Measurements from ENCODE around the gene KDM6A.

The KDM6A gene

DNA sequence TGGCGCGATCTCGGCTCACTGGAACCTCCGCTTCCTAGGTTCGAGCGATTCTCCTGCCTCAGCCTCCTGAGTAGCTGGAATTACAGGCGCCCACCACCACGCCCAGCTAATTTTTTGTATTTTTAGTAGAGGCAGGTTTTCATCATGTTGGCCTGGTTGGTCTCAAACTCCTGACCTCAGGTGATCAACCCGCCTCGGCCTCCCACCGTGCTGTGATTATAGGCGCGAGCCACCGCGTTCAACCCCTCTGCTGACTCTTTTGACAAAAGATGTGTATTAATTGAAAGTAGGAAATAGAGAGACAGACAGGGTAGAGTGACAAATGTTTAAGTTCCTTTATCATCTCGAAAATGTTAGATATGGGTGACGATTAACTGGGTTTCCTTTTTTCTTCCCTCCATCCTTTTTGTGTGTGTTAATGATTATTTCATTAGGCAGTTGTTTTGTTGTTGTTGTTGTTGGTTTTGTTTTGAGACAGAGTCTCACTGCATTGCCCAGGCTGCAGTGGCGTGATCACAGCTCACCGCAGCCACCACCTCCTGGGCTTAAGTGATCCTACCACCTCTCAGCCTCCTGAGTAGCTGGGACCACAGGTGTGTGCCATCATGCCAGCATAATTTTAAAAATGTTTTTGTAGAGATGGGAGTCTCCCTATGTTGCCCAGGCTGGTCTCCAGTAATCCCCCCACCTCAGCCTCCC, 79.5 kb downstream of the KDM6A start:
- no peak overlapping the region for H3K27ac ChIP-seq (ENCODE audit: low read depth, low read length)
- H3K4me1 ChIP-seq (ENCODE audit: control insufficient read depth in 5 of 5, insufficient read depth in 5 of 5, low read length in 5 of 5), result peaks cover 0 to 29% (median 10%) of the 10 kb centered on the region in 5 donors
- no peaks in the 10 kb centered on the region for H3K9me3 ChIP-seq (ENCODE audit: control insufficient read depth in 5 of 5, low read length in 5 of 5)
- H3K9ac ChIP-seq (ENCODE audit: low read length in 5 of 5), result no peak overlapping the region
- no peak overlapping the region for H3K4me3 ChIP-seq (ENCODE audit: low read depth in 1 of 5, low read length in 5 of 5)
- H3K27me3 ChIP-seq (ENCODE audit: control insufficient read depth in 5 of 5, insufficient read depth in 4 of 5, low read length in 5 of 5), result no peaks in the 10 kb centered on the region
- H3K36me3 ChIP-seq (ENCODE audit: control insufficient read depth in 5 of 5, insufficient read depth in 5 of 5, low read length in 5 of 5), result no peaks in the 10 kb centered on the region

DNA sequence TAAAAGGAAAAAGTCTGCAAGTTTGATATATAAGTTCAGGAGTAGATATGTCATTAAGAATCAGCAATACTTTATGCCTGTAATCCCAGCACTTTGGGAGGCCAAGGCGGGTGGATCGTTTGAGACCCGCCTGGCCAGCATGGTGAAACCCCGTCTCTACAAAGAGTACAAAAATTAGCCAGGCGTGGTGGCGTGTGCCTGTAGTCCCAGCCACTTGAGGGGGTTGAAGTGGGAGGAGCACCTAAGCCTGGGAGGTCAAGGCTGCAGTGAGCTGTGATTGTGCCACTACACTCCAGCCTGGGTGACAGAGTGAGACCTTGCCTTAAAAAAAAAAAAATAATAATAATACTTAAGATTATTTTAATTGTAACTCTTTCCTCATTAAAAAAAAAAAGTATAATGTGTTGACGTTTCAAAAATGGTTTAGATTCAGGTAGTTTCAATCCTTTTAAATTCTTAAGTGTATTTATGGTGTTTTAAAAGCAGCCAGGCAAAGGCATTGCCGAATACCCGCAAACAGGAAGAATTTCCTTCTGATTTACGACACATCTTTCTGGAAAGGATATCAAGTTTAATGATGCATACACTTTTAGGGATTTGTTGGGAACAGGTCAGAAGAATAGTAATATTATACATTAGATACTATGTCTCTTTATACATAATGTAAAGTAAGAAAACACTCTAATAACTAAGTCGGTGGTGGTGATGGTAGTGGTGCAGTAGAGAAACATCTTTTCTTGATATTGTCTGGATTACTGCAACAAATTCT, 80.9 kb downstream of the KDM6A start:
- H3K27ac ChIP-seq (ENCODE audit: low read depth, low read length), result no peak overlapping the region
- H3K9ac ChIP-seq (ENCODE audit: low read length in 5 of 5), result no peak overlapping the region
- no peaks in the 10 kb centered on the region for H3K36me3 ChIP-seq (ENCODE audit: control insufficient read depth in 5 of 5, insufficient read depth in 5 of 5, low read length in 5 of 5)
- no peaks in the 10 kb centered on the region for H3K9me3 ChIP-seq (ENCODE audit: control insufficient read depth in 5 of 5, low read length in 5 of 5)
- H3K27me3 ChIP-seq (ENCODE audit: control insufficient read depth in 5 of 5, insufficient read depth in 4 of 5, low read length in 5 of 5), result no peaks in the 10 kb centered on the region
- H3K4me1 ChIP-seq (ENCODE audit: control insufficient read depth in 5 of 5, insufficient read depth in 5 of 5, low read length in 5 of 5), result peaks cover 0 to 29% (median 10%) of the 10 kb centered on the region in 5 donors
- no peak overlapping the region for H3K4me3 ChIP-seq (ENCODE audit: low read depth in 1 of 5, low read length in 5 of 5)

DNA sequence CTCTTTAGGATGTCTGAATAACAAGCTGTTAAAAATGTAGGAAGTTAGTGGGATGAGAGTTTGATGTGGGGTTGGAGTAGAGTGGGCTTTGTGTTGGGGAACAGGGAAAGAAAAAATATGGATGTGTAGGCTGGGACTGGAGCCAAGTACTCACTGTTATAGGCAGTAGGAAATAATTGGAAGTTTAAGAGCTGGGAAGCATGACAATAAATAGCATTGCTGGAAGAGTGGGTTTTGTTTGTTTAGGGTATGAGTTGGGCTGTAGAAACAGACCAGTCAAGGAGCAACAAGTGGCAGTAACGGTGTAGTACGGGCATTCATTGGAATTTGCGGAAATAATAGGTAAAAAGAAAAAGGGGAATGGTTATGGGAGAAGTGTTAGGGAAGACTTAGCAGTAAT, 81.6 kb downstream of the KDM6A start:
- H3K4me1 ChIP-seq (ENCODE audit: control insufficient read depth in 5 of 5, insufficient read depth in 5 of 5, low read length in 5 of 5), result peaks cover 0 to 29% (median 10%) of the 10 kb centered on the region in 5 donors
- no peak overlapping the region for H3K27ac ChIP-seq (ENCODE audit: low read depth, low read length)
- no peaks in the 10 kb centered on the region for H3K36me3 ChIP-seq (ENCODE audit: control insufficient read depth in 5 of 5, insufficient read depth in 5 of 5, low read length in 5 of 5)
- no peaks in the 10 kb centered on the region for H3K9me3 ChIP-seq (ENCODE audit: control insufficient read depth in 5 of 5, low read length in 5 of 5)
- no peak overlapping the region for H3K4me3 ChIP-seq (ENCODE audit: low read depth in 1 of 5, low read length in 5 of 5)
- no peaks in the 10 kb centered on the region for H3K27me3 ChIP-seq (ENCODE audit: control insufficient read depth in 5 of 5, insufficient read depth in 4 of 5, low read length in 5 of 5)
- H3K9ac ChIP-seq (ENCODE audit: low read length in 5 of 5), result no peak overlapping the region

DNA sequence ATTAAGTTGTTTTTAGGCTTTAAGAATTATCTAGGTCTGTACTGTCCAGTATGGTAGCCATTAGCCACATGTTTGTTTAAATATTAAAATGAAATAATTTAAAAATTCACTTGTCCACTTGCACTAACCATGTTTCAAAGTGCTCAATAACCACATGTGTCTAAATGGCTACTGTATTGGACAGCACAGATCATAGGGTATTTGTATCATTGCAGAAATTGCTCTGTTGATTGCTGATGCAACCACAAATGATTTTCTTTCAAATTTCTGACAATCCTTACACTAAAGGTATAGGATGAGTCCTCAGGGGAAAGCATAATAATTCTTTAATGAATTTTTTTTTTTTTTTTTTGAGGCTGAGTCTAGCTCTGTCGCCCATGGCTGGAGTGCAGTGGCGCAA, 84.9 kb downstream of the KDM6A start:
- Histone ChIP-seq H3K27me3 (ENCODE audit: control insufficient read depth in 5 of 5, insufficient read depth in 4 of 5, low read length in 5 of 5) (no peaks in the 10 kb centered on the region), H3K27ac (ENCODE audit: low read depth, low read length) (no peak overlapping the region), H3K36me3 (ENCODE audit: control insufficient read depth in 5 of 5, insufficient read depth in 5 of 5, low read length in 5 of 5) (no peaks in the 10 kb centered on the region), H3K4me3 (ENCODE audit: low read depth in 1 of 5, low read length in 5 of 5) (no peak overlapping the region), H3K4me1 (ENCODE audit: control insufficient read depth in 5 of 5, insufficient read depth in 5 of 5, low read length in 5 of 5) (peaks cover 0 to 15% (median 3%) of the 10 kb centered on the region in 5 donors), H3K9ac (ENCODE audit: low read length in 5 of 5) (no peak overlapping the region), H3K9me3 (ENCODE audit: control insufficient read depth in 5 of 5, low read length in 5 of 5) (no peaks in the 10 kb centered on the region)

DNA sequence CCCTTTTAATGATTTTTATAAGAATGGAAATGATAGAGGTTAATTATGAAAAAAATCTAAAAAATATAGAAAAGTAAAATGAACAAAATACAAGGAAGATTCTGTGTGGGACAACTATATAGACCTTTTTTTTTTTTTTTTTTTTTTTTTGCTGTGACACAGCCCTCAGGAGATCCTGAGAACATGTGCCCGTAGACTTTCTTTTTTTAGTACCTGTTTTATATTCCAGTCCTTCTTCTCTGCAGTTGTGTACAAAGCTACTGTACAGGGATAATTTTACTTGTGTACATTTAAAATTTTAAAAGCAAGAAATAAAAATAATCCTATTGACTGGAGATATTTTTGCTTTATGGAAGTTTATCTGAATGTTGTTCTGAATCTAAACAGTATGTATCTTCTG, 85.5 kb downstream of the KDM6A start:
- Histone ChIP-seq H3K4me3 (ENCODE audit: low read depth in 1 of 5, low read length in 5 of 5) (no peak overlapping the region), H3K9me3 (ENCODE audit: control insufficient read depth in 5 of 5, low read length in 5 of 5) (no peaks in the 10 kb centered on the region), H3K9ac (ENCODE audit: low read length in 5 of 5) (no peak overlapping the region), H3K27ac (ENCODE audit: low read depth, low read length) (no peak overlapping the region), H3K4me1 (ENCODE audit: control insufficient read depth in 5 of 5, insufficient read depth in 5 of 5, low read length in 5 of 5) (peaks cover 0 to 15% (median 3%) of the 10 kb centered on the region in 5 donors), H3K36me3 (ENCODE audit: control insufficient read depth in 5 of 5, insufficient read depth in 5 of 5, low read length in 5 of 5) (peaks cover 0 to 6% (median under 1%) of the 10 kb centered on the region in 5 donors), H3K27me3 (ENCODE audit: control insufficient read depth in 5 of 5, insufficient read depth in 4 of 5, low read length in 5 of 5) (no peaks in the 10 kb centered on the region)

DNA sequence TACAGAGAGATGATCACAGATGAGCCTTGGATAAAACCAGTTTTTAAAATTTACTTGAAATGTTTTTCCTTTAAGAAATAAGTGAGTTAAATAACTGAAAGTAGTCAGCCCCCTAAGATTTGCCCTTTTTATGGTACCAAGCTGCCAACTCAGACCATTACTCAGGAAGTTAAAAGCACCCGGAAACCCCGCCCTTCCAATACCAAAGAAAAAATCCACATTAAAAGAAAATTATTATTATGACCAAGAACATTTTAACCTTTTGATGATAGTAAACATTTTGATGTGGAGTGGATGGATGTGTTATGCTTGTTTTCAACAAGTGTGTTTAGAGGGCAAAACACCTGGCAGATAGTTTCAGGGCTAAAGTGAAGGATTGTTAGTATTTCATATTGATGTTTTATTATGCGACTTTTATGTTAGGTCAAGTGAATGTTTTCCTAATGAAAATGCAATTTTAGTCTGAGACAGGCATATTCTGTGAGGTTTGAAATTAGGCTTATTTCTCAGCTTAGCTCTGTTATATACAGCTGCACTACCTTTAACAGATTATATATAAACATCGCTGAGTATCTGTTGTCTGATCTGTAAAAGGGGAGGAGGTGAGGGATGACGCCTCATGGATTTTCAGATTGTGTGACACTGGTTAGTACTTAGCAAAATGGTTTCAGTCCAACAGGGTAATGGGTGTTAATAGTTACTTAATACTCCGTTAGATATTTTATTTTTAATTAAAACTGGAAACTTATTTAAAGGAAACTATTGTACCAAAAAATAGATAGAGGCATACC, 89.0 kb downstream of the KDM6A start:
- Histone ChIP-seq H3K9me3 (ENCODE audit: control insufficient read depth in 5 of 5, low read length in 5 of 5) (no peaks in the 10 kb centered on the region), H3K4me3 (ENCODE audit: low read depth in 1 of 5, low read length in 5 of 5) (no peak overlapping the region), H3K27ac (ENCODE audit: low read depth, low read length) (no peak overlapping the region), H3K4me1 (ENCODE audit: control insufficient read depth in 5 of 5, insufficient read depth in 5 of 5, low read length in 5 of 5) (peaks cover 0 to 8% (median 0%) of the 10 kb centered on the region in 5 donors), H3K9ac (ENCODE audit: low read length in 5 of 5) (no peak overlapping the region), H3K27me3 (ENCODE audit: control insufficient read depth in 5 of 5, insufficient read depth in 4 of 5, low read length in 5 of 5) (no peaks in the 10 kb centered on the region), H3K36me3 (ENCODE audit: control insufficient read depth in 5 of 5, insufficient read depth in 5 of 5, low read length in 5 of 5) (peaks cover 0 to 12% (median 10%) of the 10 kb centered on the region in 5 donors)

DNA sequence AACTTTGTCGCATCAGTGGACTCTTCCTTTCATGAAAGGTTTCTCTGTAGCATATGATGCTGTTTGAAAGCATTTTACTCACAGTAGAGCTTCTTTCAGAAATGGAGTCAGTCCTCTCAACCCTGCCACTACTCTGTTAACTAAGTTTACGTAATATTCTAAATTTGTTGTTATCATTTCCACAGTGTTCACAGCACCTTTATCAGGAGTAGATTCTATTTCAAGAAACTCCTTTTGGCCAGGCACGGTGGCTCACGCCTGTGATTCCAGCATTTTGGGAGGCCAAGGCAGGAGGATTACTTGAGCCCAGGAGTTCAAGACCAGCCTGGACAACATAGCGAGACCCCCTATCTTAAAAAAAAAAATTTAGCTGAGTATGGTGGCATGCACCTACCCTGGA, 90.0 kb downstream of the KDM6A start:
- no peak overlapping the region for H3K27ac ChIP-seq (ENCODE audit: low read depth, low read length)
- peaks cover 0 to 8% (median 0%) of the 10 kb centered on the region in 5 donors for H3K4me1 ChIP-seq (ENCODE audit: control insufficient read depth in 5 of 5, insufficient read depth in 5 of 5, low read length in 5 of 5)

DNA sequence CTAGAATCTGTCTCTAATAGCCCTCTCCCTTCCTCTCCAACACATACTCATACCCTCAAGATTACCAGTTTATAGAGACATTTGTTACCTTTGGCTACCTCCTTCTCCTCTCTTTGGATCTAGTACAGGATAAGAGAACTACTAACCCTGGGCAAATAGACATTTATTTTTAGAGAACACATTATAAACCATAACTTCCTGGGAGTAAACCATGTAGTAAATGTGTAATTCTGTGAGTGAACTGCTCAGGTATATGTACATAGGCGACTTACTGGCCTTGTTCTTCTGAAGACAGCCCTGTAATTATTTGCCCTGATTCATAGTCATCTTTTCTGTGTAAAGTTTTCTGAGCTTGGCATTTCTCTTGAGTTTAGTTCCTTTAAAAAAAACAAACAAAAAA, 94.2 kb downstream of the KDM6A start:
- no peak overlapping the region for H3K27ac ChIP-seq (ENCODE audit: low read depth, low read length)

More for the DNA sequence above, 90.0 kb downstream of the KDM6A start:
- no peak overlapping the region for H3K4me3 ChIP-seq (ENCODE audit: low read depth in 1 of 5, low read length in 5 of 5)
- no peak overlapping the region for H3K9ac ChIP-seq (ENCODE audit: low read length in 5 of 5)
- no peaks in the 10 kb centered on the region for H3K27me3 ChIP-seq (ENCODE audit: control insufficient read depth in 5 of 5, insufficient read depth in 4 of 5, low read length in 5 of 5)
- peaks cover 0 to 12% (median 10%) of the 10 kb centered on the region in 5 donors for H3K36me3 ChIP-seq (ENCODE audit: control insufficient read depth in 5 of 5, insufficient read depth in 5 of 5, low read length in 5 of 5)
- H3K9me3 ChIP-seq (ENCODE audit: control insufficient read depth in 5 of 5, low read length in 5 of 5), result no peaks in the 10 kb centered on the region

DNA sequence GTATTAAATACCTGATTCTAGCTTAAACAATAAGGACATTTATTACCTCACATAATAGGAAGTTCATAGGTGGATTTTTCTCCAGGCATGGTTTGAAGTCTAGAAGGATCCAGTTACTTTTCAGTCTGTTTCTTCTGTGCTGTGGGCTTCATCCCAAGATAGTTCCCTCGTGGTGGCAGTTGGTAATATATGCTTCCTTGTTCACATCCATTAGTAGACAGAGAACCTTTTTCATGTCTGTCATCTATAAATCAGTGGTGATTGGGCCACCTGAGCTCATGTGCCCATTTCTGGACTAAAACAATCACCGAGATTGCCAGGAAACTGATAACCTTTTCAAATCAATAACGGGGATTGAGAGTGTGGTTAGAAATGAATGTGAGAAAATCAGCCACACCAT, 97.7 kb downstream of the KDM6A start:
- Histone ChIP-seq H3K9ac (ENCODE audit: low read length in 5 of 5) (no peak overlapping the region), H3K4me1 (ENCODE audit: control insufficient read depth in 5 of 5, insufficient read depth in 5 of 5, low read length in 5 of 5) (no peaks in the 10 kb centered on the region), H3K9me3 (ENCODE audit: control insufficient read depth in 5 of 5, low read length in 5 of 5) (peaks cover 2 to 22% (median 11%) of the 10 kb centered on the region in 5 donors), H3K27me3 (ENCODE audit: control insufficient read depth in 5 of 5, insufficient read depth in 4 of 5, low read length in 5 of 5) (no peaks in the 10 kb centered on the region), H3K4me3 (ENCODE audit: low read depth in 1 of 5, low read length in 5 of 5) (no peak overlapping the region), H3K36me3 (ENCODE audit: control insufficient read depth in 5 of 5, insufficient read depth in 5 of 5, low read length in 5 of 5) (no peaks in the 10 kb centered on the region), H3K27ac (ENCODE audit: low read depth, low read length) (no peak overlapping the region)

More for the DNA sequence above, 94.2 kb downstream of the KDM6A start:
- H3K4me3 ChIP-seq (ENCODE audit: low read depth in 1 of 5, low read length in 5 of 5), result no peak overlapping the region
- no peaks in the 10 kb centered on the region for H3K27me3 ChIP-seq (ENCODE audit: control insufficient read depth in 5 of 5, insufficient read depth in 4 of 5, low read length in 5 of 5)
- no peak overlapping the region for H3K9ac ChIP-seq (ENCODE audit: low read length in 5 of 5)
- no peaks in the 10 kb centered on the region for H3K4me1 ChIP-seq (ENCODE audit: control insufficient read depth in 5 of 5, insufficient read depth in 5 of 5, low read length in 5 of 5)
- peaks cover 0 to 12% (median 10%) of the 10 kb centered on the region in 5 donors for H3K36me3 ChIP-seq (ENCODE audit: control insufficient read depth in 5 of 5, insufficient read depth in 5 of 5, low read length in 5 of 5)
- peaks cover 0 to under 1% (median 0%) of the 10 kb centered on the region in 5 donors for H3K9me3 ChIP-seq (ENCODE audit: control insufficient read depth in 5 of 5, low read length in 5 of 5)

Measured in subcutaneous abdominal adipose tissue (tissue), 5 donors.